ENCODE data around the gene C2orf92.

Gene C2orf92

GRCh38 chr2:97656905-97657587 is 12.5 kb upstream of the C2orf92 start:
- no peak overlapping the region for H3K4me3 ChIP-seq (ENCODE audit: low read depth, low read length)
- no peak for TF ChIP-seq CTCF (IDR thresholded peaks at IDR 0.05; ENCODE audit: insufficient read depth, low read depth, low read length, missing control alignments)
- DNase-seq (ENCODE audit: low read depth), result no peak

- DNase-seq (ENCODE audit: low read depth), result no peak
- no peak overlapping the region for H3K4me3 ChIP-seq (ENCODE audit: low read depth, low read length)
- no peak for TF ChIP-seq CTCF (IDR thresholded peaks at IDR 0.05; ENCODE audit: insufficient read depth, low read depth, low read length, missing control alignments)
Observed at GRCh38 chr2:97657986-97658690, 11.4 kb upstream of the C2orf92 start.

GRCh38 chr2:97658691-97659157 is 10.8 kb upstream of the C2orf92 start:
- TF ChIP-seq CTCF (IDR thresholded peaks at IDR 0.05; ENCODE audit: insufficient read depth, low read depth, low read length, missing control alignments), result no peak
- DNase-seq (ENCODE audit: low read depth), result no peak

GRCh38 chr2:97659256-97660043 is 10.1 kb upstream of the C2orf92 start:
- no peak for DNase-seq (ENCODE audit: low read depth)
- H3K4me3 ChIP-seq (ENCODE audit: low read depth, low read length), result no peak overlapping the region
- no peak for TF ChIP-seq CTCF (IDR thresholded peaks at IDR 0.05; ENCODE audit: insufficient read depth, low read depth, low read length, missing control alignments)

More at GRCh38 chr2:97658691-97659157, 10.8 kb upstream of the C2orf92 start:
- no peak overlapping the region for H3K4me3 ChIP-seq (ENCODE audit: low read depth, low read length)

GRCh38 chr2:97660044-97660774 is 9.3 kb upstream of the C2orf92 start:
- no peak overlapping the region for H3K4me3 ChIP-seq (ENCODE audit: low read depth, low read length)
- TF ChIP-seq CTCF (IDR thresholded peaks at IDR 0.05; ENCODE audit: insufficient read depth, low read depth, low read length, missing control alignments), result no peak
- DNase-seq (ENCODE audit: low read depth), result no peak

- TF ChIP-seq CTCF (IDR thresholded peaks at IDR 0.05; ENCODE audit: insufficient read depth, low read depth, low read length, missing control alignments), result no peak
- H3K4me3 ChIP-seq (ENCODE audit: low read depth, low read length), result no peak overlapping the region
- DNase-seq (ENCODE audit: low read depth), result no peak
Observed at GRCh38 chr2:97660775-97661389, 8.6 kb upstream of the C2orf92 start.

Data from GM12865 (cell line).